Measurements from ENCODE around the gene NTN1.

NTN1 gene

DNA sequence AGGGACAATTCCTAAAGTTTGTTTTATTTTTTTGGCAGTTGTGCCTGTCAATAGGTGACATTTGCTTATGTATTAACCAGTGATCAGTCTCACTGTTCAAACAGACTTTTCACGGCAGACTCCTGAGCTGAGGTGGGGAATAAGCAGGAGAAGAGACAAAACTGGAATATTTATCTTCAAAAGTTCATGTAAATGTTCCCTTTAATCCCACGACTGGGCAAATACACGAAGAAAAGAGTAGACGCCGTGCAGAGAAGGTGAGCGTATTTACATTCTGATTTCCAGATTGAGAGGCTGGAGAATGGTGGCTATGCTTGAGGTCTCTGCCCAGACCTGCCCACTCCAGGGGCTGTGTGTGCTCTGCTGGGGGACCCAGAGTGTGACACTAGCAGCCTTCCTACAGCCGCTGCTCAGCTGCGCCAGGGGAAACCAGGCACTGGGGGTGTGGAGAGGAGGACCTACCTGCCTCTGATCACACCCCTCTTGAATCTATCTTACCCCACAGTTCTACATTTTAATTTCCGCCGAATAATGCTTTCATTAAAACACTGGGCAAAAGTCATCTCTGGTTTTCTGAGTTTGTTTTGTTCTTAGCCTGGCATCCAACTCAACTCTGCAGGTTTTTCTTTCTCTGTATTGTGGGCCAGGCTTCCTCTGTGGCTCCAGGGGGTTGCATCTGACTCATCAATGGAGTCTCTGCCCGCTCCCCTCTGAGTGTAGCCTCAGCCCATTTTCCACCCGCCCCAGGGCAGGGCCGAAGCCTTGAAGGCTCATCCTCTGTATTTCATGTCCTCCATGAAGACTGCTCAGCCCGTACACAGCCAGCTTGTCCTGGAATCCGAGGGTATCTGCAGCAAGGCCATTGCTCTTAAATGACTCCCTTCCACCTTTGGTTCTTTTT is 237.1 kb downstream of the NTN1 start:
- H3K4me3 ChIP-seq (ENCODE audit: low read length): no peak overlapping the region
- no peak for TF ChIP-seq ZNF274 (IDR thresholded peaks at IDR 0.05; ENCODE audit: low read depth, low read length)

- no peak overlapping the region for H3K4me3 ChIP-seq (ENCODE audit: low read length)
- TF ChIP-seq ZNF274 (IDR thresholded peaks at IDR 0.05; ENCODE audit: low read depth, low read length): no peak
Observed at GRCh38 chr17:9259419-9259818, 238.1 kb downstream of the NTN1 start.

GRCh38 chr17:9261081-9262012 is 240.0 kb downstream of the NTN1 start:
- no peak overlapping the region for H3K4me3 ChIP-seq (ENCODE audit: low read length)
- no peak for TF ChIP-seq ZNF274 (IDR thresholded peaks at IDR 0.05; ENCODE audit: low read depth, low read length)

DNA sequence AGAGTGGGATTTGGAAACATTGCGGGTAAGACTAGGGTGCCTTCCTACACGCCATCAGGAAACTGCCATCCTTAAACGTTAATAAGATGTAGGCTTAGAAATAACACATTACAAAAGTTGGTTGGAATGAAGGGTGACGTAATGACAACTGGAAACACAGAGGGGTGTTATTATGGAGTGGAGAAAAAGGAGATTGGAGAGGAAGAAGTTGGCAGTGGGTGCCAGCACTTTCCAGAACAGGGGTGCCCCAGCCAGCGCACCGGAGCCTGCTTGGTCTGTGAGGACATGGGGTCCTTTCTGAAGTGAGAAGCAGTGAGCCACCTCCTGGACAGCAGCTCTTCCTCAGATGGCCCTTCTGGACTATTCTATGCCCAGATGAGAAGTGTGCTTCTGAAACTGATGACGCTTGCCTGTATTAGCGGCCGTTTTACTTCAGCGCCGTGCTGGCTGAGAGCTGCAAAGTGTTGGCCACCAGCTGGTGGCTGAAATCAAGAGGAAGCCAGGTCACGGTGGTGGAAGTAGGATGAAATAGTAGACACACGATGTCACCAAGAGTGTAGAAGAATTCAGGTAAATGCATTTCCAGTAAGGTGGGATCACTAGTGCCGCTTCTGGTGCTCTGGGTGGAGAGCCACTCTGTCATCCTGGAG is 244.8 kb downstream of the NTN1 start:
- no peak for TF ChIP-seq ZNF274 (IDR thresholded peaks at IDR 0.05; ENCODE audit: low read depth, low read length)
- H3K4me3 ChIP-seq (ENCODE audit: low read length): no peak overlapping the region

DNA sequence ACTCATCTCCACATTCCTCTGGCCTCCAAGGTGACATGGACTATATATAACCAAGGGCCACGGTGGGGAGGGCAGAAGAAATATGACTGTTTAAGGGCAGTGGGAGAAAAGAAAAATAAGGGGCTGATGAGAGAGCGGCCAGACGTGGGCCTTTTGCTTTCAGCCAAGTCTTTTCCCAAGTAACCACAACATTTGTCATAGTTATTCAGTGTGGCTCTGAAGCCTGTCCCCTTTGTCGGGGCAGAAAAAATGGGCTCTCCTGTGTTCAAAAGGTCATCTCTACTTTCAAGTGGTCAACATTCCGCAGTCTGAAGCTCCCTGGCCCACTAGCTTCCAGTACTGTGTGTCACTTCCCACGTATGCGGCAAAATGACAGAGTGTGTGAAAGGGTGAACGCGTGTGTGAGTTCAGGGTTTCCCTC is 245.4 kb downstream of the NTN1 start:
- no peak for TF ChIP-seq ZNF274 (IDR thresholded peaks at IDR 0.05; ENCODE audit: low read depth, low read length)
- H3K4me3 ChIP-seq (ENCODE audit: low read length): no peak overlapping the region

GRCh38 chr17:9268546-9268945 is 247.2 kb downstream of the NTN1 start:
- TF ChIP-seq ZNF274 (IDR thresholded peaks at IDR 0.05; ENCODE audit: low read depth, low read length): no peak
- no peak overlapping the region for H3K4me3 ChIP-seq (ENCODE audit: low read length)

DNA sequence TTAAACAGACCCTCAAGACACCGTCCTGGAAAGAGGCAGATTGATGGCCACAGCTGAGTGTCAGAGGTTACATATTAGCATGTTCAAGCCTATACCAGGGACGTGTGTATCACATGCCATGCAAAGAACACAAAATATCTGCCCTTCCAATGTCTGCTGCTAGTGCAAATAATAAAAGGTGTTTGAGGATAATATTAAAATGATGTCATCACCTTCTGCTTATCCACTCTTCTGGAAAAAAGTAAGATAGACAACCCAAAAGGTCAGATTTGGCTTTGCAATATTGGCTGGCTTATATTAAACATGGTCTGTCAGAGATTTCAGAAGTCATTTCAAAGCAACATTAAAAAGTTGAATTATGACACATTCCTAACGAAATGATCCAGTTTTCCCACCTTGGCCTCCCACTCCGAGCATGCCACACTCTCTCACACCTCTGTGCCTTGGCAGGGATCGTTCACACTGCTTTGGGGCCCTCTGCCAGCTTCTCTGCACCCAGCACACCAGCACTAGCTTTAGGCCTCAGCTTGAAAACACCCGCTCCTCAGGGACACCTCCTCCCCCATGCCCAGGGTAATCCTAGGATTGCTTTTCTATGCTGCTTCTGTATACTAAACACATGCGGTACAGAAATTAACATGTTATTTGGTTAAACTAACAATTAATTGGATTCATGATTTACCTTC is 248.2 kb downstream of the NTN1 start:
- no peak for TF ChIP-seq ZNF274 (IDR thresholded peaks at IDR 0.05; ENCODE audit: low read depth, low read length)

DNA sequence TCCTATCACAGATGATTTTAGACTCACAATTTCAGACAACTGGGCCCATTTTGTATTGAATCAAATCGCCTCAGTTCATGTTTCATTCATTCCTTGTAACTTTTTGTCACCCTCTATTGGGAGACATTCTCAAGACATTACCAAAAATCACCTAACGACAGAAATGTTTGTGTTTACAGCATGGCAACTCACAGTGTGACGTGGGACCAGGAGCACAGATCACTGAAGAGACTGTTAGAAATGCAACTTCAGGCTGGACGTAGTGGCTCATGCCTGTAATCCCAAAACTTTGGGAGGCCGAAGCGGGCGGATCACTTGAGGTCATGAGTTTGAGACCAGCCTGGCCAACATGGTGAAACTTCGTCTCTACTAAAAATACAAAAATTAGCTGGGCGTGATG is 249.6 kb downstream of the NTN1 start:
- no peak overlapping the region for H3K4me3 ChIP-seq (ENCODE audit: low read length)
- TF ChIP-seq ZNF274 (IDR thresholded peaks at IDR 0.05; ENCODE audit: low read depth, low read length): no peak

More for the DNA sequence above, 248.2 kb downstream of the NTN1 start:
- H3K4me3 ChIP-seq (ENCODE audit: low read length): no peak overlapping the region

GRCh38 chr17:9271989-9272388 is 250.7 kb downstream of the NTN1 start:
- no peak overlapping the region for H3K4me3 ChIP-seq (ENCODE audit: low read length)

GRCh38 chr17:9272501-9273200 is 251.3 kb downstream of the NTN1 start:
- no peak overlapping the region for H3K4me3 ChIP-seq (ENCODE audit: low read length)
- no peak for TF ChIP-seq ZNF274 (IDR thresholded peaks at IDR 0.05; ENCODE audit: low read depth, low read length)

More at GRCh38 chr17:9271989-9272388, 250.7 kb downstream of the NTN1 start:
- TF ChIP-seq ZNF274 (IDR thresholded peaks at IDR 0.05; ENCODE audit: low read depth, low read length): no peak

- no peak for TF ChIP-seq ZNF274 (IDR thresholded peaks at IDR 0.05; ENCODE audit: low read depth, low read length)
- H3K4me3 ChIP-seq (ENCODE audit: low read length): no peak overlapping the region
Observed at GRCh38 chr17:9273428-9274391, 252.4 kb downstream of the NTN1 start.

GRCh38 chr17:9274973-9275372 is 253.7 kb downstream of the NTN1 start:
- TF ChIP-seq ZNF274 (IDR thresholded peaks at IDR 0.05; ENCODE audit: low read depth, low read length): no peak
- no peak overlapping the region for H3K4me3 ChIP-seq (ENCODE audit: low read length)

Measured in GM08714 (cell line).